AML-193 (cell line): ENCODE results near the gene RAI1.

Experiments used
- DNase-seq, 2 experiments: peaks; one replicate each; lab custom pipeline; 2025; lab: John Stamatoyannopoulos, UW

Gene RAI1

GRCh38 chr17:17847118-17847689 is 165.9 kb downstream of the RAI1 start:
- DNase-seq: no peak

DNA sequence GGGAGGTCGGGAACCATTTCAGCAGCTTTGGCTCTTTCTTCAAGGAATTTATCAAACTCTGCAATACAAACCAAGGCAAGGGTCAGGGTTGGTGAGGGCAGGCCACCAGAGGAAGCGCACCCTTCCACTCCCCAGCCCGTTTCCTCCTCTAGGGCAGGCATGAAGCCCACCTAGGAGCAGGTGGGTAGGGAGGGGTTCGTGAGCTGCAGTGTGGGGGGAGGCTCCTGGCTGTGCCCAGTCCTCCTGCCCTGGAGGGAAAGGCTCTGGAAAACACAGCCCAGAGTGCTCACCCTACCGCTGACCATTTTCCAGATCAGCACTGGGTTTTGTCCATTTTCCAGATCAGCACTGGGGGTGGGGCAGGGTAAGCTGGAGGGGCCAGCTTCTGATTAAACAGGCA is 166.5 kb downstream of the RAI1 start:
- no peak for DNase-seq

DNA sequence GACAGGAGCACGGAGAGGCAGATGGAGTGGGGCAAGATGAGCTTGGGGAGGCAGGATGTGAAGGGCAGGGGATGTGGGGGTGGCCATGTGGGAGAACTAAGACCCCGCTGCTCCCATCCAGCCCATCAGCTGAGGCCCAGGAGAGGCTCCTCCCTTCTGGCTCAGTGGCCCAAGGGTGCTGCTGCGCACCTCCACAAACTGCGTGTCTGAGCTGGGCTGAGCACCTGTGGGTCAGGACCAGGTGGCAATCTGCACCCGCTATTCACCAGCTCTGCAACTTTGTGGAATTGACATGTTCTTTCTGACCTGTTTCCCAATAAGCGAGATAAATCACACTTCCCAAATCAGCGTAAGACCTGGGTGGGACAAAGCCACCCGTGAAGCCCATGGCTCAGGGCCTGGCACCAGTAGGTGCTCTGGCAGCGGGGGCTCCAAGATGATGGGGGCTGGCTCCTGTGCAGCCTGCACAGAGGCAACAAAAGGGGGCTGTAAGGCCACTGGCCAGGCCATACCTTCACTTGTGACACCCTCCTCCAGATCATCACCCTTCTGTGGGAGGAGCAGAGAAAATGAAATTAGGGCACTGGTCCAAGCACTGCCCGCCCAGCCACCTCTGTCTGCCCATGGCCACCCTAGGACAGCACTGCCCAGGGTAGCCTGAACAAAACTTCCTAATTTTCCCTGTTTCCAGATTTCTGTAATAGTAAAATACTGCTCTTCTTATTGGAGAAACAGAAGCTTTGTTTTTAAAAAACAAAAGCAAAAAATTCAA is 167.2 kb downstream of the RAI1 start:
- DNase-seq: no peak

GRCh38 chr17:17849147-17849820 is 168.0 kb downstream of the RAI1 start:
- DNase-seq: peak; percentile 29 to 35

- no peak for DNase-seq
These were observed 168.7 kb downstream of the RAI1 start for GRCh38 chr17:17849845-17850373.

GRCh38 chr17:17851103-17852002 is 170.1 kb downstream of the RAI1 start:
- DNase-seq: no peak

- no peak for DNase-seq
These were observed 171.7 kb downstream of the RAI1 start for GRCh38 chr17:17852930-17853329.

DNA sequence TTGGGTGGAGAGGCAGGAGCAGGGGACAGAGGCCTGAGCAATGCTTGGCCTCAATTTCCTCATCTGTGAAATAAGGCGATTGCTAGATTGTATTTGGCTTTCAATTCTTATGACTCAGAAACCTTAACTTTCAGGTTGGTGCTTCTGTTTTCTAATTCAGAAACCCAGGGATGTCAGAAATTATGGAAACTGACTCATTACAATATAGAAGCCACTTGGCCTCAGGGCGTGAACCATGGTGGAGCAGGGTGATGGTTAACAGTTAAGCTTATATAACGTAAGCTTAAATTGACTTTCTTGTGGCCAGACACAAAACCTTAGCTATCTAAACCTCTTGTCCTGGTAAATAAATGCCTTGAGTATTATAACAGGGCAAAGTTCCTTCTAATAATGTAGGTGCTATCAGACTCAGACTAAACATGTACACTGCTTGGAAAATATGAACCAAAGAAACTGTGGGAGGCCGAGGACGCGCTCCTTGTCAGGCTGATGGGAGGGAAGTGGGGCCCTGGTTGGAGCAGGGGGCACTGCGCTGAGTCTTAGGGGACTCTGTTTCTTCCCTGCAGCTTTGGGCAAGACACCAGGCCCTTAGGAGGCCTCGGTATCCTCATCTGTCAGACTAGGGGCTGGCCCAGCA is 172.7 kb downstream of the RAI1 start:
- no peak for DNase-seq

GRCh38 chr17:17855976-17856375 is 174.7 kb downstream of the RAI1 start:
- DNase-seq: no peak

DNA sequence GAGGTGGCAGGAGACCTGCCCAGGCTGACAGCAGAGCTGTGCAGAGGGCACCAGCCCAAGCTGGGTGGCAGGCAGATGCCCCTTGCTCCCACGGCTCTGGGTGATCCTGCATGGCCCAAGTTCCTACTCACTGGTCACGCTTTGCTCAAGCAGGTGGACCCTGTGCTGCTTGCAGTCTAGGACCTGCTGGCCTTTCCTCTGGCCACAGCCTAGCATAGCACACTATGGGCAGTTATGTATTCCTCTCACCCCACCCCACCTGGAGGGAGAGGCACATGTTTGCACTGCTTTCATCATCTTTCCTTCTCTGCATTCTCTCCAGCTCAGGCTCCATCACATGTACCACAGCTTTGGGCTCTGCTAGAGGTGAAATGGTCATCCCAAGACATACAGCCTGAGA is 175.1 kb downstream of the RAI1 start:
- DNase-seq: no peak

DNA sequence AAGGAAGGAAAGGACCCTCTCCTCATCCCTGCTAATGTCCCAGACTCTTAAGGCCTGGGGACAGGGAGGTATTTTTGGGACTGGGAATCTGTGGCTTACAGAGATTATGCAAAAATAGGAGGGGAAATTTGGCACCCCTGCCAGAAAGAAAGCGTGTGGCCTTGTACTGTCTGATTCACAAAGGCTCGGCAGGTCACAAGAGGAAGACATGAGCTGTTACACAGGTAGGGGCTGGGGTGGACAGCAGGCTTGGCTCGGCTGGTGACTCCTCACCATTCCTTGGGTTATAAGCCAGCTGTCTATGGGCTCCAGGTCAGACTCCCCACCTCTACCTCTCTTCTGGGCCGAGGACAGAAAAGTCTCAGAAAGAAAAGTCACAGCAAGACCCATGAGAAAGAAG is 176.2 kb downstream of the RAI1 start:
- no peak for DNase-seq

- DNase-seq: peak in 1 of 2 experiments; percentile 11
These were observed 178.9 kb downstream of the RAI1 start for GRCh38 chr17:17859909-17860765.

- DNase-seq: no peak
These were observed 179.5 kb downstream of the RAI1 start for GRCh38 chr17:17860766-17861107.
